ENCODE data around the gene RACGAP1.

Gene RACGAP1

DNA sequence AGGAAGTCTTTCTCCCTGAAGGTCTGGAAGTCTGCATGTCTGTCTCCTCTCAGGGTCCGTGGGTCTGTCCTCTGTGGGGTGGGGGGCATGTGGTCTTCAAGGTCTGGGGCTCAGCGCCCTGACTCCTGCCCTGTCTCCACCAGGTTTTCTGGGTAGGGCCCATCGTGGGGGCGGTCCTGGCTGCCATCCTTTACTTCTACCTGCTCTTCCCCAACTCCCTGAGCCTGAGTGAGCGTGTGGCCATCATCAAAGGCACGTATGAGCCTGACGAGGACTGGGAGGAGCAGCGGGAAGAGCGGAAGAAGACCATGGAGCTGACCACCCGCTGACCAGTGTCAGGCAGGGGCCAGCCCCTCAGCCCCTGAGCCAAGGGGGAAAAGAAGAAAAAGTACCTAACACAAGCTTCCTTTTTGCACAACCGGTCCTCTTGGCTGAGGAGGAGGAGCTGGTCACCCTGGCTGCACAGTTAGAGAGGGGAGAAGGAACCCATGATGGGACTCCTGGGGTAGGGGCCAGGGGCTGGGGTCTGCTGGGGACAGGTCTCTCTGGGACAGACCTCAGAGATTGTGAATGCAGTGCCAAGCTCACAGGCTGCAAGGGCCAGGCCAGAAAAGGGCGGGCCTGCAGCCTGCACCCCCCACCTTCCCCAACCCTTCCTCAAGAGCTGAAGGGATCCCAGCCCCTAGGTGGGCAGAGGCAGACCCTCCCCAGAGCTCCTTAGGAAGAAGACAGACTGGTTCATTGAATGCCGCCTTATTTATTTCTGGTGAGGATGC, 60.3 kb downstream of the RACGAP1 start:
- H3K27ac ChIP-seq (ENCODE audit: low read depth, low read length) = no peak overlapping the region
- H3K9ac ChIP-seq (ENCODE audit: low read depth in 1 of 2, low read length in 2 of 2) = no peak overlapping the region
- no peaks in the 10 kb centered on the region for H3K36me3 ChIP-seq (ENCODE audit: control insufficient read depth in 1 of 2, insufficient read depth in 2 of 2, low read length in 2 of 2)
- peaks cover 7 to 11% of the 10 kb centered on the region in 2 donors for H3K4me1 ChIP-seq (ENCODE audit: control insufficient read depth in 1 of 2, insufficient read depth in 2 of 2, low read length in 2 of 2)
- H3K9me3 ChIP-seq (ENCODE audit: control insufficient read depth in 1 of 2, low read length in 2 of 2) = no peaks in the 10 kb centered on the region
- H3K27me3 ChIP-seq (ENCODE audit: control insufficient read depth in 1 of 2, insufficient read depth in 2 of 2, low read length in 2 of 2) = peaks cover 50 to 52% of the 10 kb centered on the region in 2 donors
- no peak overlapping the region for H3K4me3 ChIP-seq (ENCODE audit: low read depth in 1 of 2, low read length in 2 of 2)

DNA sequence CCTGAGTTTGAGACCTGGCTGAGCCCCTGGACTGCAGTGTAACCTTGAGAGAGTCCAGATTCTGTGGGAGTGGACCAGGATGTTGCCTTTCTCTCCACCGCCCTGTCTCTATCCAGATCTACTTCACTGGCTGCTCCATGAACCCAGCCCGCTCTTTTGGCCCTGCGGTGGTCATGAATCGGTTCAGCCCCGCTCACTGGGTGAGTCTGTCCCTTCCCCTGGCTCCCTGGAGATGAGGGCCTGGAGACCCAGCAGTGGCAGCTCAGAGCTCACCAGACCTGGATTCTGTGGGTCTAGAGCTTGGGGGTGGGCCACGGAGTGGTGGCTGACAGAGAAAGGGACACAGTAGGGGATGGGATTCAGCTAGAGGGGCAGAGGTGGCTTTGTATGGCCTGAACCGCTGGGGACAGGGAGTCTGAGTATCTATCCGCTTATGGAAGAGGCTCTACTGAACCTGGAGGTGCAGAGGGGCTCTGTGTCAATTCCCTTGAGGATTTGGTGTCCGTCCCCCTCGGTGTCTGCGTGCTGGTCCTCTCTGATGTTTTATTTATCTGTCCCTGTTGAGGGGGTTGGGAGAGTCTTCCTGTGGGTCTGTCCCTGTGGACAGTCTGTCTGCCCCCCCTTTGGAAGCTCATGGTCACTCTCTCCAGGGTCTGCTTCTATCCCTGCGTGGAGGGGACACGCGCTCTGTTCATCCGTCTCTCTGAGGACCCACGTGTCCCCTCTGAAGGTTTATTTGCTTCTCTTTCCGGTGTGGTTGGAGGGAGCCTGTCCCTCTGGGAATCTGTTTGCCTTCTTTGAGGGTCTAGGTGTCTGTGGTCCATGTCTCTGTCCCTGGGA, 61.1 kb downstream of the RACGAP1 start:
- Histone ChIP-seq H3K9ac (ENCODE audit: low read depth in 1 of 2, low read length in 2 of 2) (no peak overlapping the region), H3K4me1 (ENCODE audit: control insufficient read depth in 1 of 2, insufficient read depth in 2 of 2, low read length in 2 of 2) (peaks cover 7 to 11% of the 10 kb centered on the region in 2 donors), H3K9me3 (ENCODE audit: control insufficient read depth in 1 of 2, low read length in 2 of 2) (no peaks in the 10 kb centered on the region), H3K4me3 (ENCODE audit: low read depth in 1 of 2, low read length in 2 of 2) (no peak overlapping the region), H3K27ac (ENCODE audit: low read depth, low read length) (no peak overlapping the region), H3K27me3 (ENCODE audit: control insufficient read depth in 1 of 2, insufficient read depth in 2 of 2, low read length in 2 of 2) (peaks cover 50 to 54% of the 10 kb centered on the region in 2 donors), H3K36me3 (ENCODE audit: control insufficient read depth in 1 of 2, insufficient read depth in 2 of 2, low read length in 2 of 2) (no peaks in the 10 kb centered on the region)

DNA sequence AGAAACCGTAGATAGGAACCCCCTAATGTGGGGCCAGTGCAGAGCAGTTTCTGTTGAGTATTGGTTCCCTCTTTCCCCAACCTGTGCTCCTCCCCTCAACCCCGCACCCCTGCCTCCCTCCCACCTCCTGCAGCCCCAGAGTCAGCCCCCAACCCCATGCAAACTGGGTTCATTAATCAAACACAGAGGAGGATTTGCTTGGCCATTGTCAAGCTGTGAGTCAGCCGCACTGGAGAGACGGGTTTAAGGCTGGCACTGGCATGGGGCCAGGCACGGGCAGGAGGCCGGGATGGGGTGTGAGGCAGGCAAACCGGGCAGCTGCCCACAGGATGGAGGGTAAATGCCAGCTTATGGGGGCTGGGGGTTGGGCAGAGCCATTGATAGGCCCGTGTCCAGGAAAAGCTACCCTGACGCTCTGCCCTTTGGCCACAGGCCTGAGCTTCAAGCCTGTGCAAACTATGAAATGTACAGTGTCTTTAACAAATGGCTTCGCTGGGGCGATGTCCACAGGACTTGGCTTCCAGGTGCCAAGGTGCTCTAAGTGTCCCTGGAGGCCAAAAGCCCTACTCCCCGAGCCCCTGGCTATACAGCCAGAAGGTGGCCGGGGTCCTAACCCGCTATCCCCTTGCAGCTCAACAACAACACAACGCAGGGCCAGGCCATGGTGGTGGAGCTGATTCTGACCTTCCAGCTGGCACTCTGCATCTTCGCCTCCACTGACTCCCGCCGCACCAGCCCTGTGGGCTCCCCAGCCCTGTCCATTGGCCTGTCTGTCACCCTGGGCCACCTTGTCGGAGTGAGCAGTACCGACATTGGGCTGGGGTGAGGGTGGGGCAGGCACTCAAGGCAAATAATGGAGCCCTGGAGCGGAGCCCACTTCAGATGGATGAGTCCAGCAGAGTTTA, 62.2 kb downstream of the RACGAP1 start:
- Histone ChIP-seq H3K27ac (ENCODE audit: low read depth, low read length) (no peak overlapping the region), H3K27me3 (ENCODE audit: control insufficient read depth in 1 of 2, insufficient read depth in 2 of 2, low read length in 2 of 2) (peaks cover 51 to 53% of the 10 kb centered on the region in 2 donors), H3K4me3 (ENCODE audit: low read depth in 1 of 2, low read length in 2 of 2) (no peak overlapping the region)

DNA sequence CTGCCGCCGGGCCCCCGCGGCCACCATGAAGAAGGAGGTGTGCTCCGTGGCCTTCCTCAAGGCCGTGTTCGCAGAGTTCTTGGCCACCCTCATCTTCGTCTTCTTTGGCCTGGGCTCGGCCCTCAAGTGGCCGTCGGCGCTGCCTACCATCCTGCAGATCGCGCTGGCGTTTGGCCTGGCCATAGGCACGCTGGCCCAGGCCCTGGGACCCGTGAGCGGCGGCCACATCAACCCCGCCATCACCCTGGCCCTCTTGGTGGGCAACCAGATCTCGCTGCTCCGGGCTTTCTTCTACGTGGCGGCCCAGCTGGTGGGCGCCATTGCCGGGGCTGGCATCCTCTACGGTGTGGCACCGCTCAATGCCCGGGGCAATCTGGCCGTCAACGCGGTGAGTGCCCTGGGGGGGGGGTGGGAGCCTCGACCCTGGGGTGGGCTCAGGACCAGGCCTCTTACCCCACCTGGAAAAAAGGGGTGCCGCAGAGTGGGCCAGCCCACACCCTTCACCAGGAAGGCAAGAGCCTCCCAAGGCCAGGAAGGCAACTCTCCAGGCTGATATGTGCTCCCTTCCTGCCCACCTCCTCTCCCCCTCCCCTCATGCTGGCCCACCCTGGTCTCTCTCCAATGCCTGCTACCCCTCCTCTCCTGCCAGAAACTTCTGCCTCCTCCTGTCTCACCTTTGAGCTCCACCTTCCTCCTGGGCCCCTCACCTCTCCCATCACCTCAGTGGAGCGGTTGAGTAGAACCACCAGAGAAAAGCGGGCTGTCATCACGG, 63.1 kb downstream of the RACGAP1 start:
- Histone ChIP-seq H3K4me3 (ENCODE audit: low read depth in 1 of 2, low read length in 2 of 2) (no peak overlapping the region), H3K27ac (ENCODE audit: low read depth, low read length) (no peak overlapping the region), H3K9ac (ENCODE audit: low read depth in 1 of 2, low read length in 2 of 2) (no peak overlapping the region), H3K9me3 (ENCODE audit: control insufficient read depth in 1 of 2, low read length in 2 of 2) (no peaks in the 10 kb centered on the region), H3K4me1 (ENCODE audit: control insufficient read depth in 1 of 2, insufficient read depth in 2 of 2, low read length in 2 of 2) (peaks cover 2% of the 10 kb centered on the region in 2 donors), H3K27me3 (ENCODE audit: control insufficient read depth in 1 of 2, insufficient read depth in 2 of 2, low read length in 2 of 2) (peaks cover 47 to 57% of the 10 kb centered on the region in 2 donors), H3K36me3 (ENCODE audit: control insufficient read depth in 1 of 2, insufficient read depth in 2 of 2, low read length in 2 of 2) (no peaks in the 10 kb centered on the region)

More for the DNA sequence above, 62.2 kb downstream of the RACGAP1 start:
- Histone ChIP-seq H3K4me1 (ENCODE audit: control insufficient read depth in 1 of 2, insufficient read depth in 2 of 2, low read length in 2 of 2) (peaks cover 7 to 11% of the 10 kb centered on the region in 2 donors), H3K9ac (ENCODE audit: low read depth in 1 of 2, low read length in 2 of 2) (no peak overlapping the region), H3K36me3 (ENCODE audit: control insufficient read depth in 1 of 2, insufficient read depth in 2 of 2, low read length in 2 of 2) (no peaks in the 10 kb centered on the region), H3K9me3 (ENCODE audit: control insufficient read depth in 1 of 2, low read length in 2 of 2) (no peaks in the 10 kb centered on the region)

DNA sequence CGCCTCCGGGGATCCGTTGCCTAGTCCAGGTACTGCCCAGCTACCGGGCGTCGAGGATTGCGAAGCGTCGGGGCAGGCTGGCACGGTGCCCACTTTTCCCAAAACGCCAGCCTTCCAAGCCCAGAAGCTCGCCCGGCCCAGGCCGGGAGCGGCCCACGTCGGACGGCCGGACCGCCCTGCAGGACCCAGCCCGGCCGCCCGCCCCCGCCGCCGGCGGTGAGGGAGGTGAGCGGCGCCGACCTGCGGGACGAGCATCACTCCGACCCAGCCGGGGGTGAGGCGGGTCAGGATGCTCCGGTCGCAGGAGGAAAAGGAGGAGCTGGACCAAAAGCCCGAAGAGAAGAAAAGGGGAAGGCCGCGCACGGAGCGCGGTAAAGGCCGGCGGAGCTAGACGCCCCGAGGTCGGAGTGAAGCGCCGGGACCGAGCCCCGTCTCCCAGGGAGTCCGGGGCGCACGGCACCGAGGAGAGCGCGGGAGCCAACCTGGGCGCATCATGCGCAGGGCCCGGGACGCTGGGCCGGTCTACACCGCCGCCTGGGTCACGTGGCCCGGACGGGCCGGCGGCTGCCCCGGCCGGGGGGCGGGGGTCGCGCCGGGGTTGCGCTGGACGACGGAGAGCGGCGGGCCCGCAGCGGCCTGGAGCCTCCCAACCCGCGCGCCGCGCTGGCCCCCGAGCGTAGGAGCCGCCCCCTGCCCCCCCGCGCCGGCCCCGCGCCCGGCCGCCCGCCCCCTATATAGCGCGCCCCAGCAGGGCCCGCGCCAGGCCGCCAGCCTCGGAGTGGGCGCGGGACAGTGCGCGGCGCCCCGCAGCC, 64.0 kb downstream of the RACGAP1 start, which contains the start of gene AQP5:
Gene AQP5 (plus strand): TSS at position 762 of the 812 bp plus-strand sequence. CDS start 146 bp downstream, outside the sequence.
- Histone ChIP-seq H3K4me3 (ENCODE audit: low read depth in 1 of 2, low read length in 2 of 2) (no peak within 1 kb of the TSS), H3K27ac (ENCODE audit: low read depth, low read length) (no peak within 1 kb of the TSS), H3K9me3 (ENCODE audit: control insufficient read depth in 1 of 2, low read length in 2 of 2) (no peaks in the 10 kb centered on the region), H3K9ac (ENCODE audit: low read depth in 1 of 2, low read length in 2 of 2) (no peak within 1 kb of the TSS), H3K36me3 (ENCODE audit: control insufficient read depth in 1 of 2, insufficient read depth in 2 of 2, low read length in 2 of 2) (no peaks in the 10 kb centered on the region), H3K27me3 (ENCODE audit: control insufficient read depth in 1 of 2, insufficient read depth in 2 of 2, low read length in 2 of 2) (peaks cover 47 to 58% of the 10 kb centered on the region in 2 donors), H3K4me1 (ENCODE audit: control insufficient read depth in 1 of 2, insufficient read depth in 2 of 2, low read length in 2 of 2) (no peaks in the 10 kb centered on the region)

DNA sequence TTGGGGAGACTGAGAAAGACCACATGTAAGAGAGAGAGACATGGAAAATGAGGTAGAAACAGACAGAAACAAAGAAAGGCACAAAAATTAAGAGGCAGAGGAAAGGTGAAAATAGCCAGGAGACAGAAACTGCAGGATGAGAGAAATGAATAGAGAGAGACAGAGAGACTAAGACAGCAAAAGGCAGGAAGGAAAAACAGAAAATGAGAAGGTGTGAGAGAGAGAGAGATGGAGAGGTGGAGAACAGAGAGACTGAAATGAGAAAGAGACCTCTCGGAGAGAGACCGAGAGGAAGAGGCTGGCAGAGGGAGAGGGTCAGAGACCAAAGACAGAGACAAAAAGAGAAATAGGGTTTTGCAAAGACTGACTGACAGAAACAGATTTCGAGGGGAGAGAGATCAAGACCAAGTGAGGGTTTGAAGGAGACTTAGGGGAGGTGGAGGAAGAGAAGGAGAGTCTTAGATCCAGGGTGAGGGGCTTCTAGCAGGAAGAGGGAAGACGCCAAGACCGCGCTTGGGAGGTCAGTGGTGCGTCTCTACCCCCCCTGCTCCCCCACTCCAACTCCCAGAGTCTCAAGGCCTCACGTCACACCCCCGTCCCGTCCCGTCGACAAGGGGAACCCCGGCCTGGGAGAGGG, 64.7 kb downstream of the RACGAP1 start:
- Histone ChIP-seq H3K9ac (ENCODE audit: low read depth in 1 of 2, low read length in 2 of 2) (no peak overlapping the region), H3K36me3 (ENCODE audit: control insufficient read depth in 1 of 2, insufficient read depth in 2 of 2, low read length in 2 of 2) (no peaks in the 10 kb centered on the region), H3K9me3 (ENCODE audit: control insufficient read depth in 1 of 2, low read length in 2 of 2) (no peaks in the 10 kb centered on the region), H3K27me3 (ENCODE audit: control insufficient read depth in 1 of 2, insufficient read depth in 2 of 2, low read length in 2 of 2) (peaks cover 52 to 64% of the 10 kb centered on the region in 2 donors), H3K4me3 (ENCODE audit: low read depth in 1 of 2, low read length in 2 of 2) (no peak overlapping the region), H3K27ac (ENCODE audit: low read depth, low read length) (no peak overlapping the region), H3K4me1 (ENCODE audit: control insufficient read depth in 1 of 2, insufficient read depth in 2 of 2, low read length in 2 of 2) (no peaks in the 10 kb centered on the region)

DNA sequence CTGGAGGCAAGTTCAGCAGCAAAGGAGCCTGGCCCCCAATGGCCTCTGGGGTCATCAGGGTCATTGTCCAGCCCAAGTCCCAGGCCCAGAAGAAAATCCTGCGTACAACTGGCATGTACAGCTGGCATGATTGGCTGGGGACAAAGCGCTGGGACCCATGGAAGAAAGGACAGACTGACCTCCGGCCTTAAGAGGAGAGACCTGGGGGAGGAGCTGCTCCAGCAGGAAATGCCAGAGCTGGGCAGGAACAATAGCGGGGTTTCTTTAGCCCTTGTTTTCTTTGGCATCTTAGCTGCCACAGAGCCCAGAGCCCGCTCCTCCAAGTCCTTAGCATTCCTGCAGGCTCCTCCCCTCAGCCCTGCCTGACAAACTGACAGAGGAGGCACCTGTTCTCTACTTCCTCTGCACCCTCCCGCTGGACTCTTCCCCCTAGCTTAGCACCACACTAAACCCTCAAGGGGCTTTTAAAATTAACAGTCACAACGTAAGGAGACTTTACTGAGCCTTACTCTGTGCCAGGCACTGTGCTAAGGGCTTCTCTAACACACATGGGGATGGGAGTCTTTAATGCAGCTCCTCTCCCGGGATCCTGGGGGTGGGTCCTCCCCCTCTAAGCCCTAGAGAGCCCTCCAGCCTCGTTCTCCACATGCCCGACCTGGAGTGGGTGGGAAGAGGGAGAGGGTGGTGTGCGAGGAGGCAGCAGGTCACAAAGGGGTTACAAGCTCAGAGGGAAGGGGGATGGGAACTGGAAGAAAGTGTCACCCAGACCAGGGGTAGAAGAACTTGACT, 65.4 kb downstream of the RACGAP1 start:
- Histone ChIP-seq H3K9ac (ENCODE audit: low read depth in 1 of 2, low read length in 2 of 2) (no peak overlapping the region), H3K36me3 (ENCODE audit: control insufficient read depth in 1 of 2, insufficient read depth in 2 of 2, low read length in 2 of 2) (no peaks in the 10 kb centered on the region), H3K27me3 (ENCODE audit: control insufficient read depth in 1 of 2, insufficient read depth in 2 of 2, low read length in 2 of 2) (peaks cover 53 to 63% of the 10 kb centered on the region in 2 donors), H3K4me1 (ENCODE audit: control insufficient read depth in 1 of 2, insufficient read depth in 2 of 2, low read length in 2 of 2) (no peaks in the 10 kb centered on the region), H3K4me3 (ENCODE audit: low read depth in 1 of 2, low read length in 2 of 2) (no peak overlapping the region), H3K9me3 (ENCODE audit: control insufficient read depth in 1 of 2, low read length in 2 of 2) (no peaks in the 10 kb centered on the region), H3K27ac (ENCODE audit: low read depth, low read length) (no peak overlapping the region)

DNA sequence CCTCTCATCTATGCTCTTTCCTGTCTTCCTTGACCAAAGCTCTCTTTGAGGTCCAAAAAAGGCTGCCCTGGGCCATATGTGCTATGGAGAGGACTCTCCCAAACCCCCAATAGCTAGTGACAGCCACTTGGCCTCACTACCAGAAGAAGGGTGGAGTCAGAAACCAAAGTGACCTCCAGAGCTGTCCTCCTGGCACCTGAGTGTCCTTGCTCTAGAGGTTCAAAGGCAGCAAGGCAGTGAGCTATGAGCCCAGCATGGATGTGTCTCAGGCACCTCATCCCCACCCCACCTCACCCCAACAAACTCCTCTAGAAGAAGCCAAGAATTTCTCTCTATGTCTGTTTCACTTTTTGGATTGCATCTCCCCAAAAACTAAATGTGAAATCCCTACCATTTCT, 67.7 kb downstream of the RACGAP1 start:
- Histone ChIP-seq H3K4me3 (ENCODE audit: low read depth in 1 of 2, low read length in 2 of 2) (no peak overlapping the region), H3K36me3 (ENCODE audit: control insufficient read depth in 1 of 2, insufficient read depth in 2 of 2, low read length in 2 of 2) (no peaks in the 10 kb centered on the region), H3K4me1 (ENCODE audit: control insufficient read depth in 1 of 2, insufficient read depth in 2 of 2, low read length in 2 of 2) (no peaks in the 10 kb centered on the region), H3K9me3 (ENCODE audit: control insufficient read depth in 1 of 2, low read length in 2 of 2) (no peaks in the 10 kb centered on the region), H3K27ac (ENCODE audit: low read depth, low read length) (no peak overlapping the region), H3K27me3 (ENCODE audit: control insufficient read depth in 1 of 2, insufficient read depth in 2 of 2, low read length in 2 of 2) (peaks cover 48 to 59% of the 10 kb centered on the region in 2 donors), H3K9ac (ENCODE audit: low read depth in 1 of 2, low read length in 2 of 2) (no peak overlapping the region)

Data from duodenal mucosa (tissue), 2 donors.